Measurements from ENCODE around the gene ADAMTSL1. TPM values are rescaled to one million over a fixed set of nuclear protein-coding genes. Genes with fewer than 3 reads are reported as not detected.

ADAMTSL1 gene
- total RNA-seq, 6 experiments from 2014 or later: 0.73 to 2.1 (median 0.89) TPM

GRCh38 chr9:18482371-18482770 lies 8.4 kb downstream of the ADAMTSL1 start:
- H3K36me3 ChIP-seq: no peaks in the 10 kb centered on the region
- TF ChIP-seq POLR2A (IDR thresholded peaks at IDR 0.05): no peak
- TF ChIP-seq, protein P1, sequence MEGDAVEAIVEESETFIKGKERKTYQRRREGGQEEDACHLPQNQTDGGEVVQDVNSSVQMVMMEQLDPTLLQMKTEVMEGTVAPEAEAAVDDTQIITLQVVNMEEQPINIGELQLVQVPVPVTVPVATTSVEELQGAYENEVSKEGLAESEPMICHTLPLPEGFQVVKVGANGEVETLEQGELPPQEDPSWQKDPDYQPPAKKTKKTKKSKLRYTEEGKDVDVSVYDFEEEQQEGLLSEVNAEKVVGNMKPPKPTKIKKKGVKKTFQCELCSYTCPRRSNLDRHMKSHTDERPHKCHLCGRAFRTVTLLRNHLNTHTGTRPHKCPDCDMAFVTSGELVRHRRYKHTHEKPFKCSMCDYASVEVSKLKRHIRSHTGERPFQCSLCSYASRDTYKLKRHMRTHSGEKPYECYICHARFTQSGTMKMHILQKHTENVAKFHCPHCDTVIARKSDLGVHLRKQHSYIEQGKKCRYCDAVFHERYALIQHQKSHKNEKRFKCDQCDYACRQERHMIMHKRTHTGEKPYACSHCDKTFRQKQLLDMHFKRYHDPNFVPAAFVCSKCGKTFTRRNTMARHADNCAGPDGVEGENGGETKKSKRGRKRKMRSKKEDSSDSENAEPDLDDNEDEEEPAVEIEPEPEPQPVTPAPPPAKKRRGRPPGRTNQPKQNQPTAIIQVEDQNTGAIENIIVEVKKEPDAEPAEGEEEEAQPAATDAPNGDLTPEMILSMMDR (IDR thresholded peaks at IDR 0.05): no peak
- no peak for ATAC-seq
- H3K27me3 ChIP-seq: no peaks in the 10 kb centered on the region
- no peaks in the 10 kb centered on the region for H3K9me3 ChIP-seq
- DNase-seq: no peak
- H3K27ac ChIP-seq: no peak overlapping the region
- no peaks in the 10 kb centered on the region for H3K4me1 ChIP-seq
- H3K4me3 ChIP-seq: no peak overlapping the region
- intact Hi-C loops (cut with DNase I): no loop called here
- WGBS (ENCODE audit: insufficient coverage, low coverage, low lambda C conversion rate, missing lambda C conversion rate): 92% methylated on average over 2 of the region's 2 CpGs

GRCh38 chr9:18485714-18486113 lies 11.8 kb downstream of the ADAMTSL1 start:
- intact Hi-C loops (cut with DNase I): no loop called here
- 43% methylated on average over 1 of the region's 2 CpGs for WGBS (ENCODE audit: insufficient coverage, low coverage, low lambda C conversion rate, missing lambda C conversion rate)

DNA sequence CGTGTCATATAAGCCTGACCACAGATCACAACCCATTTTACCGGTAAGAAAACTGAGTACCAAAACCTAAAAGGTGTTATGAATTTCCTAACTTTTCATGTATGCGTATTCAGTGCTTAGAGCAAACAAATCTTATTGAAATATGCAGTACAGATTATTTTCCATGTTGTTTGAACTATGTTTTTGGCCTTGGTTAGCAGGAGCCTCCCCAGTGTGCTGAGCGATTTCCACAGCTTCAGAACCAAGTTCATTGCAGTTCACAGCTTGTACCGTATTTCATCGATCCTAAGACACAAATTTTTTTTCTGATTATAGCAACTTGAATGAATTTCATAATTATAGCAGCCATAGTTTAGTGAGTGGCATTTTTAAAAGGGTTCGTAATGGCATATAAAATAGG lies 13.7 kb downstream of the ADAMTSL1 start:
- no peak for DNase-seq

More at GRCh38 chr9:18485714-18486113, 11.8 kb downstream of the ADAMTSL1 start:
- DNase-seq: no peak
- H3K4me3 ChIP-seq: no peak overlapping the region
- H3K9me3 ChIP-seq: no peaks in the 10 kb centered on the region
- ATAC-seq: no peak
- TF ChIP-seq, protein P1 (IDR thresholded peaks at IDR 0.05): no peak
- TF ChIP-seq POLR2A (IDR thresholded peaks at IDR 0.05): no peak
- H3K36me3 ChIP-seq: no peaks in the 10 kb centered on the region
- no peaks in the 10 kb centered on the region for H3K4me1 ChIP-seq
- H3K27ac ChIP-seq: no peak overlapping the region
- H3K27me3 ChIP-seq: no peaks in the 10 kb centered on the region

GRCh38 chr9:18488886-18489285 lies 14.9 kb downstream of the ADAMTSL1 start:
- 76% methylated on average over 2 of the region's 2 CpGs for WGBS (ENCODE audit: insufficient coverage, low coverage, low lambda C conversion rate, missing lambda C conversion rate)
- intact Hi-C loops (cut with DNase I): no loop called here
- no peak overlapping the region for H3K4me3 ChIP-seq
- H3K4me1 ChIP-seq: no peaks in the 10 kb centered on the region
- no peak overlapping the region for H3K27ac ChIP-seq
- no peaks in the 10 kb centered on the region for H3K36me3 ChIP-seq
- no peak for ATAC-seq
- DNase-seq: no peak
- H3K27me3 ChIP-seq: no peaks in the 10 kb centered on the region
- TF ChIP-seq, protein P1 (IDR thresholded peaks at IDR 0.05): no peak
- TF ChIP-seq POLR2A (IDR thresholded peaks at IDR 0.05): no peak
- no peaks in the 10 kb centered on the region for H3K9me3 ChIP-seq

More for the DNA sequence above, 13.7 kb downstream of the ADAMTSL1 start:
- Histone ChIP-seq H3K4me1 (no peaks in the 10 kb centered on the region), H3K9me3 (no peaks in the 10 kb centered on the region), H3K27me3 (no peaks in the 10 kb centered on the region), H3K4me3 (no peak overlapping the region), H3K27ac (no peak overlapping the region), H3K36me3 (no peaks in the 10 kb centered on the region)
- TF ChIP-seq, protein P1 (IDR thresholded peaks at IDR 0.05): no peak
- intact Hi-C loops (cut with DNase I): no loop called here
- ATAC-seq: no peak
- 87% methylated on average over 7 of the region's 7 CpGs for WGBS (ENCODE audit: insufficient coverage, low coverage, low lambda C conversion rate, missing lambda C conversion rate)

- Histone ChIP-seq H3K4me3 (no peak overlapping the region), H3K9me3 (no peaks in the 10 kb centered on the region), H3K27me3 (no peaks in the 10 kb centered on the region), H3K36me3 (no peaks in the 10 kb centered on the region), H3K27ac (no peak overlapping the region), H3K4me1 (no peaks in the 10 kb centered on the region)
- intact Hi-C loops (cut with DNase I): no loop called here
- DNase-seq (no peak), ATAC-seq (no peak)
- WGBS (ENCODE audit: insufficient coverage, low coverage, low lambda C conversion rate, missing lambda C conversion rate): 65% methylated on average over 2 of the region's 2 CpGs
- TF ChIP-seq, protein P1 (IDR thresholded peaks at IDR 0.05): no peak
Measured at GRCh38 chr9:18489861-18490260, 15.9 kb downstream of the ADAMTSL1 start.

Measured in right lobe of liver (tissue), 6 donors.